NCI-H748 (cell line): Measurements from ENCODE around the gene PYM1.
"Not testable (repeated sequence)": the region's sequence is repeated elsewhere in the genome, so short reads cannot be mapped to it uniquely, and the experiment has no call there.

ENCODE experiments used
- DNase-seq: peaks from one replicate; lab custom pipeline; 2025; ENCODE audit not compliant: unreplicated experiment; lab: John Stamatoyannopoulos, UW

PYM1 gene

DNA sequence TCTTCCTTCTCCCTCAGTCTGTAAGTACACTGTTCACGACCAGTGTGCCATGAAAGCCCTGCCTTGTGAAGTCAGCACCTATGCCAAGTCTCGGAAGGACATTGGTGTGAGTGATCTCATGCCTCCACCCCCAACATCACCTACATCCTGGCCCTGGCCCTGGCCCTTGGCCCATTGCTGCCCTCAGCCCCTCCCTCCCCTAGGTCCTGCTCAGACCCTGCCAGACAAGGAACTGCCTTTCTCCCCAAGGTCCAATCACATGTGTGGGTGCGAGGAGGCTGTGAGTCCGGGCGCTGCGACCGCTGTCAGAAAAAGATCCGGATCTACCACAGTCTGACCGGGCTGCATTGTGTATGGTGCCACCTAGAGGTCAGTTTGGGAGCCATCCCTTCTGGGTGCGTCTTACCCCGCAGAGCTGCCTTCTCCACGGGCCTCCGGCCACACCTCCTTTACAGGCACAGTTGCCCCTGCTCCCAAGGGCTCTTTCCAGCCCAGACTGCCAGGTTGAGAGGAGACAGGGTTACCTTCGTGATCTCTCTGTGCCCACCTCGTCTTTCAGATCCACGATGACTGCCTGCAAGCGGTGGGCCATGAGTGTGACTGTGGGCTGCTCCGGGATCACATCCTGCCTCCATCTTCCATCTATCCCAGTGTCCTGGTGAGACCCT is 12.5 kb upstream of the PYM1 start:
- peak; percentile 82 for DNase-seq

- no peak for DNase-seq
Observed at GRCh38 chr12:55938826-55939501, 11.3 kb upstream of the PYM1 start.

- DNase-seq: no peak
Observed at GRCh38 chr12:55937981-55938380, 10.3 kb upstream of the PYM1 start.

DNA sequence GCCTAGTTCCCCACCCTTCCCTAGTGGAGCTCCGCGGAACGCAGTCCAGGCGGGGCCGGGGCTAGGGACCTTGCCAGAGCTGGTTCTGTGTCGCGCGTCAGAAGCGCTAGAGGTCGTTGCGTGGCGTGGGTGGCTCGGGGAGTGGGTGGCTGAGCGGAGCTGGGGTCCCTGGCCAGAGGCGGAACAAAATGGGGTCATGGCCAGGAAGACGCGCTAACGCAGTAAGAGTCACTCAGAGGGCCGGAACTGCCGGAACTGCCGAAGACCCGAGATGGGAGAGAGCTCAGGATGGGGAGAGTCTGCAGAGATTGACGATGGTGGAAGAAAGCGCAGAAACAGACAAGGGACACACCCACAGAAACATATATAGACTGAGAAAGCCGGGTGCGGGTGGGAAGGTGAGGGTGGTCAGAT is 8.1 kb upstream of the PYM1 start:
- no peak for DNase-seq

DNA sequence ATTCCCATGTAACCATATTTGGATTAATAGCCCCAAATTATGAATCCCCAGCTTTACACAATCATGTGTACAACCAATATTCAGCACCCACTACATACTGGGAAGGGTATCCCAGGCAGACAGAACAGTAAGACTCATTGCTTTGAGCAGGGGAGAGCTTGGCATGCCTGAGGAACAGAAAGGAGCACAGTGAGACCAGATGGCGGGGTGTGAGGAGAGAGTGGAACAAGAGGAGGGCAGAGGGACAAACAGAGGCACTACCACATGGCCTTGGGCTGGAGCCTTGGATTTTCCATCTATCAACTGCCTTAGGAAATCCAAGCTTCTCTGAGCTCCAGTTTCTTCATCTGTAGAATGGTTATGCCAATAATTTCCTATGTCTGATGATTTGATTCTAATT is 7.1 kb upstream of the PYM1 start:
- no peak for DNase-seq

GRCh38 chr12:55933799-55934742 is 6.4 kb upstream of the PYM1 start:
- no peak for DNase-seq

GRCh38 chr12:55933169-55933798 is 5.6 kb upstream of the PYM1 start:
- no peak for DNase-seq

GRCh38 chr12:55932551-55932910 is 4.8 kb upstream of the PYM1 start:
- DNase-seq: peak; percentile 38

DNA sequence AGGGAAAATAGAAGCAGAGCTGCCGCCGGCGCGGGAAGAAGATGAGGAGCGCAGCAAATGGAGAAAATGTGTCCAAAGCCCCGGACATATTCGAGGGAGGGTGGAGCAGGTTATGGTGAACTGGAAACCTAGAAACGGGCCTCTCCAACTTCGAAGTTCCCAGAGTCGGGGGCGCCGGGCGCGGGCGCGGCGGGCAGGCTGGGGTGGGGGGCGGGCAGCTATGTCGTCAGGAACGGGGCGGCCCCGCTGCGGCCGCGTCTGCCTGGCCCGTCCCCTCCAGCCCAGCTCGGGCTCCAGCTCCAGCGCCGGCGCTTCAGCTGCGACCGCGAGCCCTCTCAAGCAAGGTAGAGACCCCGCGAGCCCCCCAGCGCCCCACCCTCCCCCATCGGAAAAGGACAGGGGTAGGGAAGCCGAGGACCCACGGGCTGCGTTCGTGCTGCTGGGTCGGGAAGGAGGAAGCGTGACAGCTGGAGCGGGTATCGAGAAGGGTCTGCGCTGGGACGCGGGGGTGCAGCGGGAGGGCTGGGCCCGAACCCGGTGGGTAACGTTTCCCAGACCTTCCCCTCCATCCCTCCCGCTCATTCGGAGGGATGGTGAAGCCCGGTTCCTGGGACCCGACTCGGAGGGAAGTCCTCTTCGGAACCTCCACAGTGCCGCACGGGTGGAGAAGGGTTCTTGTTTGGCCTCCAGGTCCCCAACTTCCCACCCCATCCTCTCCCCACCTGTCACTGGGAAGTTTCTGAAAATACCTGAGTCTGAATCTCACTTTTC is 4.3 kb upstream of the PYM1 start:
- DNase-seq: peak; percentile 55

GRCh38 chr12:55931317-55931779 is 3.7 kb upstream of the PYM1 start:
- DNase-seq: no peak

GRCh38 chr12:55930771-55931316 is 3.1 kb upstream of the PYM1 start, which contains the start of gene DGKA:
DGKA (plus strand) TSS chr12:55931162; CDS start chr12:55936504, 5,342 bp downstream.
- peak; percentile 71 for DNase-seq

DNA sequence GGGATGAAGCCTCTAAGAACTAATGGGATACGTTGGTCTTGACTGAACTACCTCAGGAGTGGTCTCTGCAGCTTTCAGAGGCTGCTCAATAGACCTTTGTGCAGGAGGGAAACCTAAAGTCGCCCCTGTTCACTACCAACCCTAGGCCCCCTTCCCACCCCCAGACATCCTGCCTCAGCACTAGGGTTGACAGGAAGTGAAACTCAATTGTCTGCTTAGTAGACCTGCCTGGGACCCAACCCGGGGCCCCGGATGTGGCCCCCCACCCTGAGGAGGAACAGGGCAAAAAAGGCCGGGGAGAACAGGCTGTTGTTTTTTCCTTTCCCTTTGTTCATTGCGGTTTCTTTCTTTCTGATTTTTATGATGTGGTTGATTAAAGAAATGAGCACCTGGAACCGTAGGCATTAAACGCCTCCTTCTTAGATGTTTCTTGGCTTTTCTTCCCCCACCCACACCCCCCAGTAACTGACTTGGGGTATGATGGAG is 1.7 kb upstream of the PYM1 start:
- no peak for DNase-seq

- peak; percentile 93 for DNase-seq
Observed at GRCh38 chr12:55926738-55927587, 731 bp downstream of the PYM1 start.

DNA sequence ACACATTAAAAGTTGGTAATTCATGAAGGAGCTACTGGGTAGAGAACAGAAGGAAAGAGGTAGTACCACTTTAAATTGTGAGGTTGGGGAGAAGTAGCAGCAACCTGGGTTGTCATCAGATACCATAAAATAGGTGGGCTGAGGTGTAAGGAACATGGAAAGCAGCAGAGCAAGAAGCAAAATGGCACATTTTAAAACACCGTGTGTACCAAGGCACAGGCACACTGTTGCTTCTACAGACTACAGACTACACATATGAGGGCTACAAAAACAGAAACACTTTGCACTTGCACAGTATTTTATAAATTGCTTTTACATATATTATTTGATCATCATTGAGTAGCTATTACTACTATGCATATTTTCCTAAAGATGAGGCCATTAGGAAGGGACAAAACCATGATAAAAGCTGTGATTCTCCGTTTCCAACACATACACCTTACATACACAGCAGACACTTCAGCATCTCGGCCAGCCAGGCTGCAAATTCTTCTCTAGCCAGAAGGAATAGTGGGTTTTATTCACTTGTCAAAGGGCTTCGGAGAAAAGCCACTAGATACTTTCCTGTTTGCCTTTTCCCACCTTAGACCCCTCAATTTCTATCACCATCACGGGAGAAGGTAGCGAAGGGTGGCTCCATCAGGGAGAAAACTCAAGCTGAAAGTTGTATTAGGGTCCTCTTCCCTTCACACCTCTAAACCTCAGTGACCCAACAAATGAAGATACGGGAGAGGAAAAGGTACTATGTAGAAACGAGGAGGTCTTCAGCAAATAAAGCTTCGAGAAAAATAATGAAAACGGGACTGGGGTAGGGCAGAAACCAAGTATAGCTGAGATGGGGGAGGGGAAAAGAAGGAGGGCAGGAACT is 1.6 kb downstream of the PYM1 start:
- no peak for DNase-seq

DNA sequence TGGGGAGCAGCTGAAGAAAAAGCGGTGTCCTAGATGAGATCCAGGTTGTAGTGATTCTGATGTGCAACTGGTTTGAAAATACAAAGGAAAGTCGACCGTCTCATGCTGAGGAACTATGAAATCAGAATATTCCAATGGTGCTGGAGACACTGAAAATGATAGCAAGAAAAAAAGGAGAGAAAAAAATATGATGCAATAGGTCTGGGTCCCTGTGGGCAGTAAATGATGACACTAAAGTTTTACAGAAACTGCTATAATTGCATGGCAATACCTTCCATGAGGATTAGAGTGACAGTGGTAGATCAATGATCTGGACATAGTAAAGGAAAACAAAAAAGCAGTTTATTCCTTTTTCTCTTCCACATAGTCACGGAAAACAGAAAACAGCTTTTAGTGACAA is 2.3 kb downstream of the PYM1 start:
- DNase-seq: no peak

GRCh38 chr12:55923648-55924047 is 4.0 kb downstream of the PYM1 start:
- not testable (repeated sequence) for DNase-seq

GRCh38 chr12:55922126-55922525 is 5.6 kb downstream of the PYM1 start:
- DNase-seq: no peak

DNA sequence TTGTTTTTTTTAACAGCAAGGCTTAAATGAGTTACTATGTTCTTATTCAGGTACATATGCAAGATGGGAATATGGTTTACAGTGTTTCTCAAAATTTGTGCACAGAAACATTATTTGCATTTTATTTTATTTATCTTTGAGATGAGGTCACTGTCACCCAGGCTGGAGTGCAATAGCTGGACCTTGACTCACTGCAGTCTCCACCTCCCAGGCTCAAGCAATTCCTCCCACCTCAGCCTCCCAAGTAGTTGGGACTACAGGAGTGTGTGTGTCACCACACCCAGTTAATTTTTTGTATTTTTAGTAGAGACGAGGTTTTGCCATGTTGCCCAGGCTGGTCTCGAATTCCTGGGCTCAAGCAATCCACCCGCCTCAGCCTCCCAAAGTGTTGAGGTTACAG is 8.7 kb downstream of the PYM1 start:
- not testable (repeated sequence) for DNase-seq
